ENCODE data around the gene EZH1.

The EZH1 gene

DNA sequence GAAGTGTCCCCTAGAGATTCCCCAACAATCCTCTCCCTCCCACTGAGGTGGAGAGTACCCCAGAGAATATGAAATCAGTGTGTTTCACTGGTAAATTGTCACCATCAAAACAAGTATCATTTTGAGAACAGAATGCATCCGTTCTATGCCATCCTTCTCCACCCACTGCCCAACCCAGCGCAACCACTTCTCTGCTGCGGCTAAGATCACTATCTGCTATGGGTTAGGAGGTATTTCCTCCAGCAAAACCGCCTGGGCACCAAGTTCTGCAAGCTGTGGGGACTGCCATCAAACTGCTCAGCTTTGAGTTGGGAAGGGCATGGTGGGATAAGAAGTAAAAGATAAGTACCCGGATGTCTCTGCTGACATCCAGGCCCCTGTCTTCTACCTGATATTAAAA, 38.1 kb downstream of the EZH1 start:
- TF ChIP-seq TAF1 (IDR thresholded peaks at IDR 0.05; ENCODE audit: low read depth) (no peak), YY1 (IDR thresholded peaks at IDR 0.05; ENCODE audit: low read depth) (no peak), RAD21 (IDR thresholded peaks at IDR 0.05; ENCODE audit: low read depth) (no peak), FOXM1 (IDR thresholded peaks at IDR 0.05; ENCODE audit: borderline replicate concordance, low read depth) (no peak), ZBTB7A (IDR thresholded peaks at IDR 0.05; ENCODE audit: low read depth) (no peak), MAX (IDR thresholded peaks at IDR 0.05) (no peak)

GRCh38 chr17:42704837-42705494, 39.9 kb downstream of the EZH1 start:
- TF ChIP-seq YY1 (IDR thresholded peaks at IDR 0.05; ENCODE audit: low read depth) (no peak), CREB1 (IDR thresholded peaks at IDR 0.05; ENCODE audit: low read depth) (no peak), EP300 (IDR thresholded peaks at IDR 0.05; ENCODE audit: borderline replicate concordance) (no peak), CEBPB (IDR thresholded peaks at IDR 0.05) (no peak), FOXM1 (IDR thresholded peaks at IDR 0.05; ENCODE audit: borderline replicate concordance, low read depth) (no peak), RAD21 (IDR thresholded peaks at IDR 0.05; ENCODE audit: low read depth) (no peak), TAF1 (IDR thresholded peaks at IDR 0.05; ENCODE audit: low read depth) (no peak), NFIC (IDR thresholded peaks at IDR 0.05) (no peak), TEAD4 (IDR thresholded peaks at IDR 0.05) (no peak), EGR1 (IDR thresholded peaks at IDR 0.05) (no peak), ZBTB7A (IDR thresholded peaks at IDR 0.05; ENCODE audit: low read depth) (no peak), MAX (IDR thresholded peaks at IDR 0.05) (no peak), TCF12 (IDR thresholded peaks at IDR 0.05; ENCODE audit: low read depth) (no peak)
- TF ChIP-seq, protein P1, sequence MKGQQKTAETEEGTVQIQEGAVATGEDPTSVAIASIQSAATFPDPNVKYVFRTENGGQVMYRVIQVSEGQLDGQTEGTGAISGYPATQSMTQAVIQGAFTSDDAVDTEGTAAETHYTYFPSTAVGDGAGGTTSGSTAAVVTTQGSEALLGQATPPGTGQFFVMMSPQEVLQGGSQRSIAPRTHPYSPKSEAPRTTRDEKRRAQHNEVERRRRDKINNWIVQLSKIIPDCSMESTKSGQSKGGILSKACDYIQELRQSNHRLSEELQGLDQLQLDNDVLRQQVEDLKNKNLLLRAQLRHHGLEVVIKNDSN (IDR thresholded peaks at IDR 0.05): no peak
- TF ChIP-seq, protein P2, sequence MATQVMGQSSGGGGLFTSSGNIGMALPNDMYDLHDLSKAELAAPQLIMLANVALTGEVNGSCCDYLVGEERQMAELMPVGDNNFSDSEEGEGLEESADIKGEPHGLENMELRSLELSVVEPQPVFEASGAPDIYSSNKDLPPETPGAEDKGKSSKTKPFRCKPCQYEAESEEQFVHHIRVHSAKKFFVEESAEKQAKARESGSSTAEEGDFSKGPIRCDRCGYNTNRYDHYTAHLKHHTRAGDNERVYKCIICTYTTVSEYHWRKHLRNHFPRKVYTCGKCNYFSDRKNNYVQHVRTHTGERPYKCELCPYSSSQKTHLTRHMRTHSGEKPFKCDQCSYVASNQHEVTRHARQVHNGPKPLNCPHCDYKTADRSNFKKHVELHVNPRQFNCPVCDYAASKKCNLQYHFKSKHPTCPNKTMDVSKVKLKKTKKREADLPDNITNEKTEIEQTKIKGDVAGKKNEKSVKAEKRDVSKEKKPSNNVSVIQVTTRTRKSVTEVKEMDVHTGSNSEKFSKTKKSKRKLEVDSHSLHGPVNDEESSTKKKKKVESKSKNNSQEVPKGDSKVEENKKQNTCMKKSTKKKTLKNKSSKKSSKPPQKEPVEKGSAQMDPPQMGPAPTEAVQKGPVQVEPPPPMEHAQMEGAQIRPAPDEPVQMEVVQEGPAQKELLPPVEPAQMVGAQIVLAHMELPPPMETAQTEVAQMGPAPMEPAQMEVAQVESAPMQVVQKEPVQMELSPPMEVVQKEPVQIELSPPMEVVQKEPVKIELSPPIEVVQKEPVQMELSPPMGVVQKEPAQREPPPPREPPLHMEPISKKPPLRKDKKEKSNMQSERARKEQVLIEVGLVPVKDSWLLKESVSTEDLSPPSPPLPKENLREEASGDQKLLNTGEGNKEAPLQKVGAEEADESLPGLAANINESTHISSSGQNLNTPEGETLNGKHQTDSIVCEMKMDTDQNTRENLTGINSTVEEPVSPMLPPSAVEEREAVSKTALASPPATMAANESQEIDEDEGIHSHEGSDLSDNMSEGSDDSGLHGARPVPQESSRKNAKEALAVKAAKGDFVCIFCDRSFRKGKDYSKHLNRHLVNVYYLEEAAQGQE (IDR thresholded peaks at IDR 0.05; ENCODE audit: low read depth): no peak

DNA sequence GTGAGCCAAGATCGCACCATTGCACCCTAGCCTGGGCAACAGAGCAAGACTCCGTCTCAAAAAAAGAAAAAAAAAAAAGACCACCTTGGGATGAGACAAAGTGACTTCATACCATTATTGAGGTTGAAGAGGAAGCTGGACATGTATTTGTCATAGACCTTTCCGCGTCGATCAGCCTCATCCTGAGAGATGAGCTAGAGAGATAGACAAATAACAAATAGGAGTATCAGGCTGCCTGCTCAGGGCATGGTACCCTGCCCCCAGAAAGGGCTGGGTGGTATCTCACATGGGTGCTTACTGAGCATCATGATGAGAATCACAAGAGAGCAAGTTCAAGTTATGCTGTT, 40.4 kb downstream of the EZH1 start:
- no peak for TF ChIP-seq CEBPB (IDR thresholded peaks at IDR 0.05)

GRCh38 chr17:42702446-42702845, 42.4 kb downstream of the EZH1 start:
- TF ChIP-seq EP300 (IDR thresholded peaks at IDR 0.05; ENCODE audit: borderline replicate concordance) (no peak), TAF1 (IDR thresholded peaks at IDR 0.05; ENCODE audit: low read depth) (no peak), EGR1 (IDR thresholded peaks at IDR 0.05) (no peak), TEAD4 (IDR thresholded peaks at IDR 0.05) (no peak), ZBTB7A (IDR thresholded peaks at IDR 0.05; ENCODE audit: low read depth) (no peak), TCF12 (IDR thresholded peaks at IDR 0.05; ENCODE audit: low read depth) (no peak), MAX (IDR thresholded peaks at IDR 0.05) (no peak), YY1 (IDR thresholded peaks at IDR 0.05; ENCODE audit: low read depth) (no peak), CREB1 (IDR thresholded peaks at IDR 0.05; ENCODE audit: low read depth) (no peak), NFIC (IDR thresholded peaks at IDR 0.05) (no peak), RAD21 (IDR thresholded peaks at IDR 0.05; ENCODE audit: low read depth) (no peak), CEBPB (IDR thresholded peaks at IDR 0.05) (no peak), FOXM1 (IDR thresholded peaks at IDR 0.05; ENCODE audit: borderline replicate concordance, low read depth) (no peak)
- TF ChIP-seq, protein P2 (IDR thresholded peaks at IDR 0.05; ENCODE audit: low read depth): no peak
- TF ChIP-seq, protein P1 (IDR thresholded peaks at IDR 0.05): no peak

- TF ChIP-seq MAX (IDR thresholded peaks at IDR 0.05) (no peak), ZBTB7A (IDR thresholded peaks at IDR 0.05; ENCODE audit: low read depth) (no peak), RAD21 (IDR thresholded peaks at IDR 0.05; ENCODE audit: low read depth) (no peak), TAF1 (IDR thresholded peaks at IDR 0.05; ENCODE audit: low read depth) (no peak)
- TF ChIP-seq, protein P1 (IDR thresholded peaks at IDR 0.05): no peak
Measured at GRCh38 chr17:42700586-42701289, 44.1 kb downstream of the EZH1 start.

Data from Ishikawa (cell line).